ENCODE data around the gene GFY.

DNA sequence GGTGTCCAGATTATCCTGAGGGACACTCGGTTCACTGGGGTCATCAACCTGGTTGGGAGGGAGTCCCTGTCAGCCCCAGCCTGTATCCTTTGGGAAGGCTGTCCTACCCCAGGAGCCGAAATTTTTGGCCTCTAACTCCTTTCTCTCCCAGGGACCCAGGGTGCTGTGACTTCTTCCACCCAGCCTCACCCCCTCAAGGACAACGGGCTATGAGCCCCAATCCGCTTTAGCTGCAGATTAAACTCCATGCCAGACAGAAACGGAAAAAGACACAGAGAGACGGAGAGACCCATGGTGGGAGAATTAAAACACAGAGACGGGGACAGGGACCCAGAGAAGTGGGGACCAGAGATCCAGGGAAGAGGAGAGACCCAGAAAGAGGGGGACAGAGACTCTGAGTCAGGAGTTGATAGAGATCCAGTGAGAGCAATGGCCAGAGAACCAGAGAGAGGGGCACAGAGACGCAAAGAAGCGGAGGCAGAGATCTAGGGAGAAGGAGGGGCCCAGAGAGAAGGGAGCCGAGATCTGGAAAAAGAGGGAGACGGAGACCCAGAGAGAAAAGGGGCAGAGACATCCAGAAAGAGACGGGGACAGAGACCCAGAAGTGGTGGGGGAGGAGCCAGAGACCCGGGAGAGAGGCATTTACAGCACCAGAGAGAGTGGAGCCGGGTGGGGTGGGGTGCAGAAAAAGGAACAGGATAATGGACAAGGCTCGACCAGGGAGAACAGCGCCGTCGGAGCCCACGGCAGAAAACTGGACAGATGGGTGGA is 15.4 kb downstream of the GFY start:
- TF ChIP-seq CTCF (IDR thresholded peaks at IDR 0.05) (no peak), POLR2AphosphoS5 (IDR thresholded peaks at IDR 0.05) (no peak), POLR2A (IDR thresholded peaks at IDR 0.05) (no peak)

Data from breast epithelium (tissue), 3 donors.